H1 (cell line): ENCODE measurements around the gene PRG2. TPM values are rescaled to one million over a fixed set of nuclear protein-coding genes. Genes with fewer than 3 reads are reported as not detected.

ENCODE experiments used
- RAD21 ChIP-seq, 2 experiments: IDR thresholded peaks in 1 of 2; conservative IDR thresholded peaks in 1 of 2; 2 replicates each; pipeline ENCODE4 v1.6.1; 2011; ENCODE audit warnings: low read depth in 2 of 2, low read length in 2 of 2, improper control_type of control experiment in 1 of 2, inconsistent platforms in 1 of 2, mild to moderate bottlenecking in 1 of 2, moderate library complexity in 1 of 2
- SIN3A ChIP-seq, 2 experiments: IDR thresholded peaks in 1 of 2; conservative IDR thresholded peaks in 1 of 2; 2 replicates each; pipeline ENCODE4 v1.6.1; 2011 to 2012; ENCODE audit warnings: low read length in 2 of 2, improper control_type of control experiment in 1 of 2, low read depth in 1 of 2, mild to moderate bottlenecking in 1 of 2
- polyA plus RNA-seq, 7 experiments: library from polyadenylated mRNA; depleted of rRNA in 3 of 7; stranded (reverse) in 5 of 7; unstranded in 2 of 7; fragments of >200 nt in 5 of 7; fragments of 200-250 nt in 2 of 7; gene quantifications; 1 replicate in 5 of 7; 2 replicates in 1 of 7; 4 replicates in 1 of 7; pipeline versions ENCODE4 v1.2.1 to v1.2.3, GENCODE V29; 2011 to 2013; ENCODE audit warnings: missing spikeins in 2 of 7, mixed read lengths in 2 of 7
- total RNA-seq: library from RNA; stranded (reverse); fragmentation: NEBNext Ultra II Directional; extraction: Animal tissue kit (Norgen Biotek cat#: 25700); gene quantifications from 2 replicates; pipeline ENCODE4 v1.2.1, GENCODE V29; 2021

PRG2 gene
- total and polyA plus RNA-seq, 2 of the 8 experiments (the other 6 are each of a cell fraction or from before 2014, with no cell fraction given): 0.32 TPM; not detected in 1

DNA sequence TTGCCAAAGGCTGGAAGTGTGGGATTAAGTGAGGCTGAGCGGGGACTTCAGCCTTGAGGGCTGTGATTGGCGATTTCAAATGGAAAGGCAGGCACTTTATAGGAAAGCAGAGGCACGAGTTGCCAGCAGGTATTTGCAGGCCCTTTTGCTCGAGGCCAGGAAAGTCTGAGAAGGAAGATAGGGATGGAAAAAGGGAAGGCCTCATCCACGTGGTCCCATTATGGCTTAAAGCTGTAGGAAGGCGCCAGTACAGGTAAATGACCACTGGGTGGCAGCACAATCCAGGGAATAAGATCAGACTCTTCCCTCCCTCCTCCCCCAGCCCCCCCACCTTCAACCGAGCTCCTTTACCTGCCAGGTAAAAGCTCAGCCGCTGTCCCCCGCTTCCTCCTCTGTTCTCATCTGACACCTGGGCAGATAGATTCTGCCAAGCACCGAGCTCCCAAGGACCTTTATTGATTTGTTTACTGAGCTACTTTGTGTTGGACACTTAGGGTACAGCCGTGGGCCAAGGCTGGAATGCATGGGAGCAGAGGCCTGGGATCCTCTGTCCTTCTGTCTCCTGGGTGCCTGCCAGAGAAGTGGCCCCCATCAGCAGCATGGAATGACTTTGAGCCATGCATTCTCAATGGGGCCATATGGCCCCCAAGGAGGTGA, 44.8 kb downstream of the PRG2 start (continued):
- peak; percentile 84 to 89 for TF ChIP-seq RAD21 (IDR thresholded peaks at IDR 0.05 in 1 of 2, conservative IDR thresholded peaks at IDR 0.05 in 1 of 2; ENCODE audit: low read depth in 2 of 2, low read length in 2 of 2)
- 0 out of 4 replicates have a peak, but pooled peaks of 1 of the 2 experiments have one; percentile 59 for TF ChIP-seq SIN3A (conservative IDR thresholded peaks at IDR 0.05 in 1 of 2, IDR thresholded peaks at IDR 0.05 in 1 of 2; ENCODE audit: low read depth in 1 of 2, low read length in 2 of 2)
- TF ChIP-seq, all 59 proteins: peak for 6
